ENCODE results near the gene RANBP10. TPM values are rescaled to one million over a fixed set of nuclear protein-coding genes. Genes with fewer than 3 reads are reported as not detected.

RANBP10 gene
- total RNA-seq, 1 experiment from 2014 or later: 17.2 TPM

DNA sequence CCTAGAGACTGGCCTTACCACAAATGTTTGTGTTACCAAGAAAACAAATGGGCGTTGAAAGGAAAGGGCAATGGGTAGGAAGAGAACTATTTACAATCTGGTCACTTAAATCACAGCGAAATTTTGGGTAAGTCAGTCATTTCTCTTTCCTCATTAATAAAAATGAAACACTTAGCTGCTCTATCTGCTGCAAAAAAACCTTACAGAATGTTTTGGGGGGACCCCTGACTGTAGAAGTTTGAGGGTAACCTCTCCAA lies 39.6 kb upstream of the RANBP10 start:
- intact Hi-C loops (cut with micrococcal nuclease): loop anchor here (10.0 kb wide), 2 partner anchors 171 to 321 kb away; partner anchors contain the start of gene RIPOR1
- DNase-seq (ENCODE audit: unreplicated experiment): no peak
- BruUV-seq (replicated peaks): TSS peak; percentile 44
- peaks cover 24% of the 10 kb centered on the region for H3K36me3 Mint-ChIP-seq (ENCODE audit: insufficient read depth, unreplicated experiment)
- ChIA-PET POLR2A (interaction anchor here (0.6 to 8.4 kb wide), 18 partner anchors 9 to 299 kb away, joined by 3 to 141 read pairs (median 4); partner anchors contain the start of genes ACD, CTCF, EDC4 and GFOD2), CTCF (interaction anchor here (0.6 to 4.2 kb wide), 10 partner anchors 11 to 299 kb away, joined by 3 to 45 read pairs (median 8); partner anchors contain the start of gene NRN1L)
- H3K4me3 Mint-ChIP-seq (ENCODE audit: unreplicated experiment): peak overlapping the region; percentile 87
- H3K9me3 Mint-ChIP-seq (ENCODE audit: unreplicated experiment): no peaks in the 10 kb centered on the region
- H3K4me1 Mint-ChIP-seq (ENCODE audit: insufficient read depth, unreplicated experiment): peaks cover 16% of the 10 kb centered on the region
- H3K27me3 Mint-ChIP-seq (ENCODE audit: insufficient read depth, unreplicated experiment): no peaks in the 10 kb centered on the region
- peak overlapping the region; percentile 65 for H3K27ac Mint-ChIP-seq (ENCODE audit: low read depth, unreplicated experiment)
- TF ChIP-seq, protein P1, sequence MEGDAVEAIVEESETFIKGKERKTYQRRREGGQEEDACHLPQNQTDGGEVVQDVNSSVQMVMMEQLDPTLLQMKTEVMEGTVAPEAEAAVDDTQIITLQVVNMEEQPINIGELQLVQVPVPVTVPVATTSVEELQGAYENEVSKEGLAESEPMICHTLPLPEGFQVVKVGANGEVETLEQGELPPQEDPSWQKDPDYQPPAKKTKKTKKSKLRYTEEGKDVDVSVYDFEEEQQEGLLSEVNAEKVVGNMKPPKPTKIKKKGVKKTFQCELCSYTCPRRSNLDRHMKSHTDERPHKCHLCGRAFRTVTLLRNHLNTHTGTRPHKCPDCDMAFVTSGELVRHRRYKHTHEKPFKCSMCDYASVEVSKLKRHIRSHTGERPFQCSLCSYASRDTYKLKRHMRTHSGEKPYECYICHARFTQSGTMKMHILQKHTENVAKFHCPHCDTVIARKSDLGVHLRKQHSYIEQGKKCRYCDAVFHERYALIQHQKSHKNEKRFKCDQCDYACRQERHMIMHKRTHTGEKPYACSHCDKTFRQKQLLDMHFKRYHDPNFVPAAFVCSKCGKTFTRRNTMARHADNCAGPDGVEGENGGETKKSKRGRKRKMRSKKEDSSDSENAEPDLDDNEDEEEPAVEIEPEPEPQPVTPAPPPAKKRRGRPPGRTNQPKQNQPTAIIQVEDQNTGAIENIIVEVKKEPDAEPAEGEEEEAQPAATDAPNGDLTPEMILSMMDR (IDR thresholded peaks at IDR 0.05; ENCODE audit: unreplicated experiment): no peak

DNA sequence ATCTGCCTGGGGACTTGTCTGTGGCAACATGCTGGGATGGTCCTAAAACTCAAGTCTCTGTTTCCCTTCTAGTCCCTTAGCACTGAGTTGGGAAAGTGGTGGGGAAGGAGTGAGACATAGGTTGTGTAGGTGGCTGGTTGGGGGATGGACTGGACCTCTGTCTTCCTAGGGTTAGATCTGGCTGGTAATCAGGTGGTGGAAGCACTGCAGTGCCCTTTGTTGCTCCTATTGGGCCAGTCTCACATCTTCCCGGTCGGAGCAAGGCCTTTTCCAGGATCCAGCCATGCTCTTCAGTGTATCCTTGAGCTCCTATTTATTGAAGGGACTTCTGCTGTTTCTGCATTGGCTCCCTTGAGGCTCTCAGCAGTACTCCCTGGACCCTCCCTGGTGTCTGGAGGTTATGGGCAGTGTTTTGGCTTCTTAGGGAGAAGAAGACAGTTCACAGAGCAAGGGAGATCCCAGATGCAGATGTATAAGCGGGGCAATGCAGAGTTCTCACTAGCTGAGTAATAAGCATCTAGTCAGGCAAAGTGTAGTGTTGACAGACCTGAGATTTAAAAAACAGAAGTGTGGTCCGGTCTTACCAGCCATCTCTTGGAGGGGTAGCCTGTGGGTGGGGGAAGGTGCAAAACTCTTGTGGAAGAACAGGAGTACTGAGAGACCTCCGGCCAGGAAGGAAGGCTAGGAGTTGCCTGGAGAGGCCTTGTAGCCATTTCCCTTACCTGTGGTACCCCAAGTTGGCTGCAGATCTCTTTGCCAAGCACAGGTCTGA lies 39.1 kb upstream of the RANBP10 start:
- no peaks in the 10 kb centered on the region for H3K9me3 Mint-ChIP-seq (ENCODE audit: unreplicated experiment)
- H3K27me3 Mint-ChIP-seq (ENCODE audit: insufficient read depth, unreplicated experiment): no peaks in the 10 kb centered on the region
- CTCF ChIA-PET: interaction anchor here (0.6 to 4.2 kb wide), 19 partner anchors 9 to 372 kb away, joined by 3 to 45 read pairs (median 3); partner anchors contain the start of gene NRN1L
- peak overlapping the region; percentile 87 for H3K4me3 Mint-ChIP-seq (ENCODE audit: unreplicated experiment)
- peaks cover 16% of the 10 kb centered on the region for H3K4me1 Mint-ChIP-seq (ENCODE audit: insufficient read depth, unreplicated experiment)
- H3K36me3 Mint-ChIP-seq (ENCODE audit: insufficient read depth, unreplicated experiment): peaks cover 24% of the 10 kb centered on the region
- intact Hi-C loops (cut with micrococcal nuclease): loop anchor here (2.0 to 10.0 kb wide), 3 partner anchors 15 to 321 kb away; partner anchors contain the start of gene RIPOR1
- BruUV-seq (replicated peaks): no TSS peak
- DNase-seq (ENCODE audit: unreplicated experiment): no peak
- TF ChIP-seq, protein P1 (IDR thresholded peaks at IDR 0.05; ENCODE audit: unreplicated experiment): no peak
- POLR2A ChIA-PET: interaction anchor here (0.6 to 8.4 kb wide), 17 partner anchors 10 to 298 kb away, joined by 3 to 141 read pairs (median 7); partner anchors contain the start of genes EDC4, GFOD2, PSKH1 and PSMB10
- H3K27ac Mint-ChIP-seq (ENCODE audit: low read depth, unreplicated experiment): peak overlapping the region; percentile 65

DNA sequence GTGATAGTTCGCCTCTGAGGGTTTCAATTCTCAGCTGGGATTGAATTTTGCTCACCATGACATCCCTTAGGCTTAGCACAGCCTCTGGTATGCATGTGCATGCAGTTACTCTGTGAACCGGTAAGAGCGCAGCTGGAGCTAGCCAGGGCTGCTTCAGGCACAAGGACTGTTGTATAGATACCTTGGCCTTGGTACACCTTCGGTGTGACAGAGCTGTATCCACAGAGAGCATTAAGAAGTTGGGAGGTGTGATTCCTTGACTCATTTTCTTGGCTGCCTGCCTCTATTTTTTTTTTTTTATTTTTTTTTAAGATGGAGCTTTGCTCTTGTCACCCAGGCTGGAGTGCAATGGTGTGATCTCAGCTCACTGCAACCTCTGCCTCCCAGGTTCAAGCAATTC lies 38.1 kb upstream of the RANBP10 start:
- peak overlapping the region; percentile 84 for H3K4me3 Mint-ChIP-seq (ENCODE audit: unreplicated experiment)
- no peaks in the 10 kb centered on the region for H3K27me3 Mint-ChIP-seq (ENCODE audit: insufficient read depth, unreplicated experiment)
- H3K27ac Mint-ChIP-seq (ENCODE audit: low read depth, unreplicated experiment): no peak overlapping the region
- no TSS peak for BruUV-seq (replicated peaks)
- no peaks in the 10 kb centered on the region for H3K9me3 Mint-ChIP-seq (ENCODE audit: unreplicated experiment)
- H3K4me1 Mint-ChIP-seq (ENCODE audit: insufficient read depth, unreplicated experiment): peaks cover 16% of the 10 kb centered on the region
- ChIA-PET POLR2A (interaction anchor here (0.8 to 8.4 kb wide), 18 partner anchors 11 to 868 kb away, joined by 3 to 141 read pairs (median 4); partner anchors contain the start of genes EDC4, GFOD2, NRN1L and PSKH1), CTCF (interaction anchor here (0.6 to 4.2 kb wide), 20 partner anchors 10 to 417 kb away, joined by 3 to 45 read pairs (median 4); partner anchors contain the start of genes CTCF and NRN1L)
- peak; percentile 69 for DNase-seq (ENCODE audit: unreplicated experiment)
- intact Hi-C loops (cut with micrococcal nuclease): loop anchor here (1.0 to 10.0 kb wide), 5 partner anchors 16 to 320 kb away; partner anchors contain the start of gene RIPOR1
- TF ChIP-seq, protein P1 (IDR thresholded peaks at IDR 0.05; ENCODE audit: unreplicated experiment): peak; percentile 19
- peaks cover 16% of the 10 kb centered on the region for H3K36me3 Mint-ChIP-seq (ENCODE audit: insufficient read depth, unreplicated experiment)

DNA sequence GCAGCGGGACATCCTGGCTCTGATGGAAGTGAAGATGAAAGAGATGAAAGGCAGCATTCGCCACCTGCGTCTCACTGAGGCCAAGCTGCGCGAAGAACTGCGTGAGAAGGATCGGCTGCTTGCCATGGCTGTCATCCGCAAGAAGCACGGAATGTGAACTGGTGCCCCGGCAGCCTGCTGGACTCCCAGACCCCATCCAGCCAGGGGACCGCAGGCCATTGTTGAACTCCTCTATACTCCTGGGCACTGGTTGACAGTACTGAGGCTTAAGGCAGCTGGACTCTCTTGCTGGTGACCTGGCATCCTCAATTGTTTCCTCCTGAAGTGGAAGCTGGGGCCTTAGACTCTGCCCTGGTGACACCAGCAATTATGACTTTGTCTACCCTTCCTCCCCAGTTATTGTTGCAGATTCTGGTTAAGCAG lies 37.0 kb upstream of the RANBP10 start:
- no peaks in the 10 kb centered on the region for H3K27me3 Mint-ChIP-seq (ENCODE audit: insufficient read depth, unreplicated experiment)
- CTCF ChIA-PET: interaction anchor here (0.7 to 4.2 kb wide), 12 partner anchors 10 to 281 kb away, joined by 3 to 45 read pairs (median 4); partner anchors contain the start of gene CTCF
- H3K9me3 Mint-ChIP-seq (ENCODE audit: unreplicated experiment): no peaks in the 10 kb centered on the region
- H3K27ac Mint-ChIP-seq (ENCODE audit: low read depth, unreplicated experiment): peak overlapping the region; percentile 19
- no TSS peak for BruUV-seq (replicated peaks)
- peaks cover 16% of the 10 kb centered on the region for H3K4me1 Mint-ChIP-seq (ENCODE audit: insufficient read depth, unreplicated experiment)
- H3K4me3 Mint-ChIP-seq (ENCODE audit: unreplicated experiment): peak overlapping the region; percentile 84
- intact Hi-C loops (cut with micrococcal nuclease): loop anchor here (5.0 to 10.0 kb wide), 3 partner anchors 74 to 319 kb away; partner anchors contain the start of gene RIPOR1
- TF ChIP-seq, protein P1 (IDR thresholded peaks at IDR 0.05; ENCODE audit: unreplicated experiment): no peak
- peaks cover 7% of the 10 kb centered on the region for H3K36me3 Mint-ChIP-seq (ENCODE audit: insufficient read depth, unreplicated experiment)
- POLR2A ChIA-PET: interaction anchor here (0.7 to 8.4 kb wide), 10 partner anchors 10 to 124 kb away, joined by 3 to 141 read pairs (median 5); partner anchors contain the start of genes GFOD2, PSKH1 and PSMB10
- no peak for DNase-seq (ENCODE audit: unreplicated experiment)

Measured in MCF 10A (cell line).